Renal cortex interstitium (tissue), 11 donors: Measurements from ENCODE around the gene SLC32A1. TPM values are rescaled to one million over a fixed set of nuclear protein-coding genes. Genes with fewer than 3 reads are reported as not detected.

Source experiments
- DNase-seq, 11 donors: peaks; one replicate each; pipeline ENCODE4 v3.0.0-alpha.2; 2013; ENCODE audit warnings: low read depth in 9 of 11, low spot score in 4 of 11; ENCODE audit errors: extremely low read depth in 1 of 11
- polyA plus RNA-seq, 3 donors: library from polyadenylated mRNA; unstranded; fragments of 120-200 nt; gene quantifications; one replicate each; pipeline ENCODE4 v1.2.1, GENCODE V29; 2013; ENCODE audit not compliant: insufficient read length in 3 of 3

Gene SLC32A1
- polyA plus RNA-seq, 3 donors: 1.4 to 3.0 (median 2.2) TPM

DNA sequence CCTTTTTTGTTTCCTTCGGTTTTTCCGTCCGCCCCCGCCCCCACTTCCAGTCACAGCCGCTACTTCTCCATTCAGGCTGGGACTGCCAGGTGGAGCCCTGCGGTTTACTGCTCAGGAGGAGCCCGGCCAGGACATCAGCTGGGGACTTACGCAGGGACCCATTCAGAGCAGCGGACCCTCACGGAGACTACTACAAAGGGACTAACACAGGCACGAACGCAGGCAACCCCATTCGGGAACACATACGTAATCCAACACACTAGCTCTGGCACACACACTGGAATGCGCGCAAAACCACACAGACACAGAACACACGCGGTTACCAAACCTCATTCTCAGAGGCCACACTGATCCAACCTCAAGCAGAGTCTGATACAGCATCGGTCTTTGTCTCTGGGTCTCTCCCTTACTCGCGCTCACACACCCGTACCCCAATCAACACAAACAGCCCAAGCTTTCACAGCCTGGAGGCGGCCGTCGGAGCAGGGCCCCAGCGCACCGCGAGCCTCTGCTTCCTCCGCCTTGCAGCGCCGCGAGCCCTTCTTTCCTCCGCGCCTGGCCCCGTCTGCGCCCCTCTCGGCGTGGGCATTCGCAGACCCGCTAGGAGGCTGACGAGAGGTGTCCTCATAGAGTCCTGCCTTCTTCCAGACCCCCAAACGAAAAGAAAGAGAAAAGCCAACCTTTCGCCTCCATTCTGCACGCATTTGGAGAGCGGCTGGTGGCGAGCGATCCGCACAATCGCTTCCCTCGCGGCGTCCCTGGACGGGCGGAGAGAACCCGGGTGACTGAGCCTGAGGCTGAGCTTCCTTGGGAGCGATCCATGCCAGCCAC lies 1.1 kb upstream of the SLC32A1 start:
- no peak for DNase-seq

DNA sequence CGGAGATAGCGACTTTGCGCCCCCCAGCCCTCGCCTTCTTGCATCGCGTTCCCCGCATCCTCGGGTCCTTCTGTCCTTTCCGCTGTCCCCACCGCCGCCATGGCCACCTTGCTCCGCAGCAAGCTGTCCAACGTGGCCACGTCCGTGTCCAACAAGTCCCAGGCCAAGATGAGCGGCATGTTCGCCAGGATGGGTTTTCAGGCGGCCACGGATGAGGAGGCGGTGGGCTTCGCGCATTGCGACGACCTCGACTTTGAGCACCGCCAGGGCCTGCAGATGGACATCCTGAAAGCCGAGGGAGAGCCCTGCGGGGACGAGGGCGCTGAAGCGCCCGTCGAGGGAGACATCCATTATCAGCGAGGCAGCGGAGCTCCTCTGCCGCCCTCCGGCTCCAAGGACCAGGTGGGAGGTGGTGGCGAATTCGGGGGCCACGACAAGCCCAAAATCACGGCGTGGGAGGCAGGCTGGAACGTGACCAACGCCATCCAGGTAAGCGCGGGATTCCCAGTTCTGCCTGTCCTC lies 401 bp downstream of the SLC32A1 start:
- DNase-seq: no peak

DNA sequence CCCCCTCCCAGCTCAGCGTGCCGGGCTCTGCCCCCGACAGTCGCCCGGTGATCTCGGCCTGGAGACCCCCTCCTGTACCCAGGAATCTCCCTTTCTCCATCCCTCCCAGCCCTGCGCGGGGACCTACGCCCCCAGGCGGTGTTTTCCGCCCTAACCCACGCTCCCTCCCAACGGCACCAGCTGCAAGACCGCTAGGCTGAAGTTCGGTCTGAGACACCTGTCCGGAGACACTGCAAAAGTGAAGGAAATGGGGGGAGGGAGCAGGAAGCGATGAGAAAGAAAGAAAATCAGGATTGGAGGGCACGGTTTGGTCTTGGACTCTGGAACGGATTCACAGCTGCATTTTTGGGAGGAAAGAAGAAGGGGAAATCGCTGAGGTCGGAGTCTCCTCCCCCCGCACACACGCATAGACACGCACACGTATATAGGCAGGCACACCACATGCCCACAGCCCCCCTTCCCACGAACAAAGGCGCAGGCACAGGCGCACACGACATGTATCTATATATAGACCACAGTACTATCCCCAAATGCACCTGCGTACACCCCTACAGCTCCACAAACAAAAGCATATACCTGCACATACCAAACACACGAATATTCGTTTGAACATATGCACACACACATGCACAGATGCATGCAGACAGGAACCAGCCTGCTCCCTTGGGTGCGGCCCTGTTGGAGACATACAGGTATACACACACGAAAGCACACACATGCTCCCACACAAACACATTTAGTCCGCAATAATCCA lies 1.0 kb downstream of the SLC32A1 start:
- DNase-seq: no peak

DNA sequence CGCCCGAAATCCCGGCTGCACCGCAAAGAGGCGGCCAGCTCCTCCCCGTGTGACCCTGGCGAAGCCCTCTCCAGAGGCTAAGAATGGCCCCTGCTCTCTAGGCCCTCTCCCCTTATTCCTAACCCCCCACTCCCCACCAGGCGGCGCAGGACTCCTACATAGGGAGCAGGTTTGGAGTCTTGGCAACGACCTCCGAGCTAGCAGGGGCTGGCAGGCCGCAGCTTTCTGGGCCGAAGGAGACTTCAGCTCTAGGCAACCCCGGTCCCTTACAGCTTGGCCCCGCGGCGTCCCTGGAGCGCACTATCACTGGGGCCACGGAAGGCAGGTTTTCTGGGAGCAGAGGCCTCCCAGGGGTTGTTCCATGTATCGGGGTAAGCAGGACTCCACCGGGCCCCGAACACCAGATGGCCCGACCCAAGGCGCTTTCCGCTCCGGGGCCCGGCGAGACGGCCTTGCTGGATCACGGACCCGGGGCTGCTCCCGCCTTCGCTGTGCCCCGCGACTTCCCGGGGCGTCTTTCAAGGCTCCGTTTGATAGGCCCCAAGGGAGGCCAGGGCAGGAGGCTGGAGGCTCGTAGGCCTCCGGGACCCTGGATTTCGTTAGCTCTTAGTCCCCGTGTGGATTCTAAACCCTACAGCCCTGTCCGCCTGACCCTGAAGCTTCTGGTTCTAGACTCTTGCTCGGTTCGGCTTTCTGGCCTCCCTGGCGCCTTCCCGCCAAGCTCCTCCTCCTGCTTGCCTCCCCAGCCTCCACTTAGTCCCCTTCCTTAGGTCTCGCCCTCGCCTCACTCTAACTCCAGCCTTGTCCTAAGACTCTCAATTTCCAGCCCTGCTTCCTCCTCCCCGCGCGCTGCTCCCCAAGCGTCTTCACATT lies 1.9 kb downstream of the SLC32A1 start:
- DNase-seq: no peak

DNA sequence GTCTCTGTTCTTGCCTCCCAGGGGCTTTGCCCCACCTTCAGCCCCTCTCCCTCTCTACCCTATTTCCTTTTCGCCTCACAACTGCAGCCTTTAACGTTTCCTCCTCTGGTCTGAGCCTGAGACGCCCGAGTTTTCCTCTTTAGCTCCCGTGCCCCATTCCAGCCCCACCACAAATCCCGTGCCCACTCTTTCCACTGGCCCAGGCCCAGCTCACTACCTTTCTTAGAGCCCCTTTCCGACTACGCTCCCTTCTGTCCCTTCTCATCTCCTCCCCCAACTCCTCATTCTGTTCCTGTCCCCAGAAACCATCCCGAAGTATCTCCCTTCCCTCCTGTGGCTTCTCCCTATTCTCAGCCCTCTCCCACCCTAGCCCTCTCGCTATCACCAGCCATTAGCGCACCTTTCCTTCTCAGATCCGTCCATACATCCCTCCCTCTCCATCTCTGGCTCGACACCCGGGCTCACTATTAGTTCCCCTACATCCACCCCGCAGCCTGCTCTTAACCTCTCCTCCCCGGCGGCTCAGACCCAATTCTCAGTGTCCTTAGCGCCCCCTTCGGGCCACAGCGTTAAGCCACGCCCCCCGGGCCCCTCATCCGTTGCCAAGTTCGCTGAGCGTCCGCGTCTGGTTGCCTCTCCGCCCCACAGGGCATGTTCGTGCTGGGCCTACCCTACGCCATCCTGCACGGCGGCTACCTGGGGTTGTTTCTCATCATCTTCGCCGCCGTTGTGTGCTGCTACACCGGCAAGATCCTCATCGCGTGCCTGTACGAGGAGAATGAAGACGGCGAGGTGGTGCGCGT lies 2.7 kb downstream of the SLC32A1 start:
- no peak for DNase-seq

DNA sequence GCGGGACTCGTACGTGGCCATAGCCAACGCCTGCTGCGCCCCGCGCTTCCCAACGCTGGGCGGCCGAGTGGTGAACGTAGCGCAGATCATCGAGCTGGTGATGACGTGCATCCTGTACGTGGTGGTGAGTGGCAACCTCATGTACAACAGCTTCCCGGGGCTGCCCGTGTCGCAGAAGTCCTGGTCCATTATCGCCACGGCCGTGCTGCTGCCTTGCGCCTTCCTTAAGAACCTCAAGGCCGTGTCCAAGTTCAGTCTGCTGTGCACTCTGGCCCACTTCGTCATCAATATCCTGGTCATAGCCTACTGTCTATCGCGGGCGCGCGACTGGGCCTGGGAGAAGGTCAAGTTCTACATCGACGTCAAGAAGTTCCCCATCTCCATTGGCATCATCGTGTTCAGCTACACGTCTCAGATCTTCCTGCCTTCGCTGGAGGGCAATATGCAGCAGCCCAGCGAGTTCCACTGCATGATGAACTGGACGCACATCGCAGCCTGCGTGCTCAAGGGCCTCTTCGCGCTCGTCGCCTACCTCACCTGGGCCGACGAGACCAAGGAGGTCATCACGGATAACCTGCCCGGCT lies 3.4 kb downstream of the SLC32A1 start:
- DNase-seq: no peak

DNA sequence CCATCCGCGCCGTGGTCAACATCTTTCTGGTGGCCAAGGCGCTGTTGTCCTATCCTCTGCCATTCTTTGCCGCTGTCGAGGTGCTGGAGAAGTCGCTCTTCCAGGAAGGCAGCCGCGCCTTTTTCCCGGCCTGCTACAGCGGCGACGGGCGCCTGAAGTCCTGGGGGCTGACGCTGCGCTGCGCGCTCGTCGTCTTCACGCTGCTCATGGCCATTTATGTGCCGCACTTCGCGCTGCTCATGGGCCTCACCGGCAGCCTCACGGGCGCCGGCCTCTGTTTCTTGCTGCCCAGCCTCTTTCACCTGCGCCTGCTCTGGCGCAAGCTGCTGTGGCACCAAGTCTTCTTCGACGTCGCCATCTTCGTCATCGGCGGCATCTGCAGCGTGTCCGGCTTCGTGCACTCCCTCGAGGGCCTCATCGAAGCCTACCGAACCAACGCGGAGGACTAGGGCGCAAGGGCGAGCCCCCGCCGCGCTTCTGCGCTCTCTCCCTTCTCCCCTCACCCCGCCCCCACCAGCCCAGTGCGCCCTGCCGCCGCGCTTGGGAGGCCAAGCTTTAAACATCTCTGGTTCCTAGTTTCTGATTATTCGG lies 4.0 kb downstream of the SLC32A1 start:
- no peak for DNase-seq

DNA sequence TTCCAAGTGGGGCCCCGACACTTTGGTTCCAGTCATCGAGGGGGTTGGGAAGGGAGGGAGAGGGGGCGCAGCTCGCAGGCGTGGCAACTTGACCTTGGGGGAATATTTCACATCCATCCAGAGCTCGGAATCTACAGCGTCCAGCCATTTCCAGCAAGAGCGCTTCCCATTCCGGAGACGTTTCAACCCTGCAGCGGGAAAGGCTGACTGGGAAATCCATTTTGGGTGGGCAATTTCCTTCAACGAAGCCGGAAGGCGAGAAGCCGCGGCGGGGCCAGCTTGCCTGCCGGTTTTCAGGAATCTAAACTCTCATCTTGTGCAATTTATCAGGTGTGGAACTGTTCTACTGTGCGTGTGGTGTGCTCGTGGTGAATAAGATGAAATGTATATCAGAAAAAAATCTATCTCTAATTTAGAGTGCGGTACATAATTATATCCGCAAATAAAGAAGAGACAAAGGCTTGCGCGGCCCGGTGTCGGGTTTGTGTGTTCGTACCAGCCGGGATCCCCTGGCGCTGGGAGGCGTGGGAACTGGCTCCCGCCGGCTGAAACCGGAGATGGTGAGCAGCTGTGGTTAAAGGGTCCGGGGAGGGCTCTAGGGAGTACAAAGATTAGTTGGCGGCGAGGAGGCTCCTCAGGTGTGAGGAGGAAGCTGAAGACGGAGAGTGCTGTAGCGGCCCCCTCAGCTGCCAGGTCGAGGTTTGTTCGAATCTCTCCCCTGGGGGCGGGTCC lies 4.8 kb downstream of the SLC32A1 start:
- no peak for DNase-seq

DNA sequence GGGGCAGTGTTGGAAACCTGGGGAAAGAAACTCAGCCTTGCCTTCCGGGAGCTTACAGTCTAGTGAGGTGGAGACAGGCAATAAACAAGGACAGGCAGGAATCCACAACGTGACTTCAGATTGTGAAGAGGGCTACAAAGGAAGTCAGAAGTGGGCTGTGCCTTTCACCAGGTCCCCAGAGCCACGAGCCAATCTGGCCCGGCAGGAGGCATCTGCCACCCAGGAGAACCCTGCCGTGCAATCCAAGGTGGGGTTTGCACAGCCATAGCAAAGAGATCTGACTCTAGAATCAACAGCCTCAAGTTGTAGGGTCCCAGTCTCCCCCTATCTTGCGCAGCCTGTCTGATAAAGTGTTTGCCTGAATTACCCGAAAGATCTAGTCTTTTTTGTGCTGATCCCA lies 5.5 kb downstream of the SLC32A1 start:
- no peak for DNase-seq

DNA sequence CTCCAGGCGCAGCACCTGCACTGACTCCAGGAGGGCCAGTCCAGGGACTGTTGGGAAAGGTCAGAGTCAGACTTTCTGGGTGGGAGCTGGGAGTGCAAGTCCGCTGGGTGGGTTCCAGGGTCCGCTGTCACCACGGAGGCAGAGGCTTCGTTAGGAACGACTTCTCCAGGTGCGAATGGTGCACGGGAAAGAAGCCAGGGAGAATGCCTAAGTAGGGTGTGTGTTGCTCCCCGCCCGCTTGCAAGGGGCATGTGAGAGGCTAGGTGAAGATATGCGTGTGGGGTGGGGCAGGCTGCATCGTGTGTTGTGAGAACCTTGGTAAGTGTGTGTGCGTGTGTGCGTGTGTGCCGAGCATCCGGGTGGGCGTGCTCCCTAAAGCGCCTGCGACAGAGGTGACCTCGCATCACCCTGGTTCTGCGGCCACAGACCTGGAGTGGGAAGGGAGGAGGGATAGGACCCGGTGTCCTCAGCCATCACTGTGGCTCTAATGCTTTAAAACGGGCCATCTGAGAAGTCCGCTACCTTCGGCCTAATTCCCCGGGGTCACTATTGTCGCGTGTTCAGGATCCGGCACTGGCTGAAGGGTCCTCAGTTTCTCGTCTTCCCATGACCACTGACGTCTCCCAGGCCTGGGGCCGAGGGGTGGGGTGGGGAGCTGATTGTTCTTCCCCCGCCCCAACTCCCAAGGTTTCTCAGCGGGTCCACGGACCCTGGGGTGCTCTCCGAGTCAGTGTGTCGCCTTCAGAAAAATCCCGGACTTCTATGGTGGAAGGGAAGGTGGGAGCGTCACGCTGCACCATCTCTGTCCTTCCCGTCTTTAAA lies 6.1 kb downstream of the SLC32A1 start:
- DNase-seq: no peak

DNA sequence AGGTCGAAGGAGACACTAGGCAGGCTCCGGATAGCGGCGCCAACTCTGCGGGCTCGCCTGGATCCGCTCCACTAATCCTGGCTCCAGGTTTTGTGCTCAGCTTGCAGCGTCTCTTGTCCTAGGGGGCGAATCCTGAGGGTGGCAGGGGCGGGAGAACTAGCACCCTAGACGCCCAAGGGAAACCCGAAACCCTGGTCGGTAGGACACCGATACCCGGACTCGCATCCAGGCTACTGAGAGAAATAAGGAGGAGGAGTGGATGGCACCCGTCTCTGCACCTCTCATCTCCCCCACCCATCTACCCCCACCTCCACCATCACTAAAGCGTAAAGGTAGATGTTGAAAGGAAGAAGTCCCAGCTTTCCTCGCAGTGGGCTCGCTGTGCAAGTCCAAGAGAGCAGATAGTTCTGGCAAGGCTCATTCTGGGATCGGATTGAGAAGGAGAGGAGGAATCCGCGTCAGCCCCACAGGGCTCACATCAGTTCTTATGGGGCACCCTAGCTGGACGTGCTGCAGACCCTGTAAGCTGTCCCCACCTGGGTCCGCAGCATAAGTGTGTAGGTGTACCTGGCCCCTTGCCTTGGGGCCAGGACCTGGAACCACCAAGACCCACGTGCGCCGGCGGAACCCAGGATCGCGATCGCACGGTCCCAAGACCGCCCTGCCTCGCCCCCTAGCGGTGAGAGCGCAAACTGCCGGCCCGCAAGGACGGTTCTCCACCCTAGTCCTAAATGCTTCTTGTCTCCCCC lies 6.9 kb downstream of the SLC32A1 start:
- DNase-seq: no peak

DNA sequence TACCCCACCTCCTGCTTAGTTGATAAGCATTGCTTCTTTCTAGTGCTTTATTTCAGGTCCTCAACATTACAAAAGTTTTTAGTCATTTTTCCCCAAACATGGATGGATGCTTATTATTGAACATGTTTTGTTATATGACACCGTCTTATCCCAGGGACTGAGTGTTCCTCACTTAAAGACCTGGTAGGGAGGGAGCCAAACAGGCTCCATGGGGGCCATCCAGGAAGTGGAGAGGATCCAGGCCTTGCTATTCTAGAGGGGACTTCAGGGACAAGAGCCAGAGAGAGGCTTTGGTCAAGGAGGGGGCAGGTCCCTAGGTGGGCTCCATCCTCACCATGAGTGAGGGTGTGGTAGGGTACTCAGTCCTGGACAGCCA lies 7.4 kb downstream of the SLC32A1 start:
- no peak for DNase-seq

DNA sequence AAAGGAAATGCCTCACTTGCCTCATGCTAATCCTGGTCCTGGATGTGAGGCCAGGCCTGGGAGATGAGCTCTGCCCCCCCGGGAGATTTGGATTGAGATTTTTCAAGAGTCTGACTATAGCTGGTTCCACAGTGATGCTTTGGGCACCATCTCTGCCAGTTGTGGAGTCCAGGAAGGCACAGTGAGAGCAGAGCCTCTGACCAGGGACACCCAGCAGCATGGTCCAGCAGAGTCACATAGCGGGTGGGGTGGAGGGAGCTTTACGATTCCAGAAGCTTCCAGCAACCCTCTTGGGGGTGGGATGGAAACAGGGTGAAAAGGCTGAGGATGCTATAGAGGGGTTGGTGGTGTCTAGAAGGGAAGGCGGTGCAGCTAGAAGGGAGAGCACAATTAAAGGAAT lies 8.7 kb downstream of the SLC32A1 start:
- DNase-seq: no peak

DNA sequence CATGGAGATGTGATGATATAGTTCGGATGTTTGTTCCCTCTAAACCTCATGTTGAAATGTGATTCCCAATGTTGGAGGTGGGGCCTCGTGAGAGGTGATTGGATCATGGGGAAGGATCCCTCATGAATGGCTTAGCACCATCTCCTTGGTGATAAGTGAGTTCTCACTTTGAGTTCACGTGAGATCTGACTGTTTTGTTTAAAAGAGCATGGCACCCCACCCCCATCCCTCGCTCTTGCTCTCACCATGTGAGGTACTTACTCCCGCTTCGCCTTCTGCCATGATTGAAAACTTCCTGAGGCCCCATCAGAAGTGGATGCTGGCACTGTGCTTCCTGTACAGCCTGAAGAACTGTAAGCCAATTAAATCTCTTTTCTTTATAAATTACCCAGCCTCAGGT lies 10.9 kb downstream of the SLC32A1 start:
- DNase-seq: no peak

DNA sequence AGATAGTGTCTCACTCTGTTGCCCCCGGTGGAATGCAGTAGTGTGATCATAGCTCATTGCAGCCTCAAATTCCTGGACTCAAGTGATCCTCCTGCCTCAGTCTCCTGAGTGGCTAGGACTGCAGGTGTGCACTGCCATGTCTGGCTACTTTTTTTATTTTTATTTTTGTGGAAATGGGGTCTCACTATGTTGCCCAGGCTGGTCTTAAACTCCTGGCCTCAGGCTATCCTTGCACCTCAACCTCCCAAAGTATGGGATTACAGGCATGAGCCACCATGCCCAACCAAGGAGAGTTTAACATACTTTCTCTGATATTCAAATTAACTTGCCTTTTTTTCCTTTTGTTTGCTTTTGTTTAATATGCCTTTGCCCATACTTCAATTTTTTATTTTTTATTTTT lies 13.6 kb downstream of the SLC32A1 start:
- no peak for DNase-seq

DNA sequence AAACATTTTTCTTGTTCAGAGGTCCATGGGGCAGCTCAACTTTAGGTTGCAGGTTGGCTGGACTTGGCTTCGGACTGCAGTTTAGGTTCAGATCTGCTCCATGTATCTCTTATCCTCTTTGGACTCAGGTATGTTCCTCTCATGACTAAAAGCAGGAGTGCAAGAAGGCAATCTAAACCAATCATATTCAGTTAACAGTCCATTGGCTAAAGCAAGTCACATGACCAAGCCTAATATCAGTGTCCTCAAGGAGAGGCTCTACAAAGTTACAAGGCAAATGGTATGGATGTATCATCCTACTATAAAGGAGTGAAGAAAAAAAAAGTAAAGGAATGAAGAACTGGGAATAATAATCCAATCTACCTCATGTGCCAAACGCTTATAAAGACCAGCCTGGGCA lies 21.5 kb downstream of the SLC32A1 start:
- no peak for DNase-seq
